Neutrophil (primary cell): ENCODE data around the gene ARHGAP45.
A peak's percentile ranks its signal among the peaks of the same experiment; 100 is the strongest.

ENCODE experiments used
- H3K27ac ChIP-seq: fragments of 200-600 bp; sonication (generic); 2 replicates; pipeline ENCODE4 v1.5.1; 2016; ENCODE audit warnings: mild to moderate bottlenecking, moderate library complexity
- H3K27me3 ChIP-seq: fragments of 200-600 bp; sonication (generic); 2 replicates; pipeline ENCODE4 v1.6.0; 2016; ENCODE audit warnings: mild to moderate bottlenecking
- H3K36me3 ChIP-seq: fragments of 200-600 bp; sonication (generic); 2 replicates; pipeline ENCODE4 v1.5.1; 2017
- H3K4me1 ChIP-seq, 2 experiments: fragments of 200-600 bp in 1 of 2; sonication (generic) in 1 of 2; 1 replicate in 1 of 2; 2 replicates in 1 of 2; pipeline versions ENCODE4 v1.5.1 to v1.6.1; 2013 to 2016; ENCODE audit warnings: low read depth in 1 of 2, low read length in 1 of 2, mild to moderate bottlenecking in 1 of 2, moderate library complexity in 1 of 2; ENCODE audit not compliant: control insufficient read depth in 1 of 2, insufficient read depth in 1 of 2
- H3K4me3 ChIP-seq, 2 experiments: fragments of 200-600 bp in 1 of 2; sonication (generic) in 1 of 2; 1 replicate in 1 of 2; 2 replicates in 1 of 2; pipeline ENCODE4 v1.5.1; 2013 to 2016; ENCODE audit warnings: low read depth in 1 of 2, low read length in 1 of 2, mild to moderate bottlenecking in 1 of 2, moderate library complexity in 1 of 2
- H3K9me3 ChIP-seq: fragments of 200-600 bp; sonication (generic); 2 replicates; pipeline ENCODE4 v1.5.1; 2016
- TF ChIP-seq, protein P1 (sequence below): fragments of 200-600 bp; sonication (generic); IDR thresholded peaks from 2 replicates; pipeline ENCODE4 v1.5.1; 2016; ENCODE audit warnings: antibody characterized with exemption

Gene ARHGAP45

DNA sequence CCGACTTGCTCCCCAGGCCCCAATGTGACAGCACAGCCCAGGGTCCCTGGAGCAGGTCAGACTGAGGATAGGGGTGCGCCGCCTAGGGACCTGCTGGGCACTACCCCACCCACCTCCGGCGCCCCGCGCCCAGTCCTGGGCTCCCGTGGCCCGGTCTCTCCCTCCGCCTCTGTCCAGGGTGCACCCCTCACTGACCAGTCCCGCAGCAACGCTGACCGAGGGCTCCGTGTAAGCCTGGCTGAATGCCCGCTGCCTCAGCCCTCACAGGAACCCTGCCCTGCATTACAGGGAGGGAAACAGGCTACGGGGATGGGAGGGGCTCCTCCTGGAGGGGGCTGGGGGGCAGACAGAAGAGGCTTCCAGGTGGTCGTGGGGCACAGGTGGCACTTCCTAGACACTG, 68.5 kb downstream of the ARHGAP45 start:
- peaks cover 23 to 29% of the 10 kb centered on the region in 2 experiments for H3K4me1 ChIP-seq
- H3K27ac ChIP-seq: peak overlapping the region; percentile 43
- H3K36me3 ChIP-seq: peaks cover 39% of the 10 kb centered on the region
- H3K4me3 ChIP-seq: no peak overlapping the region
- no peaks in the 10 kb centered on the region for H3K9me3 ChIP-seq
- no peaks in the 10 kb centered on the region for H3K27me3 ChIP-seq
- TF ChIP-seq, protein P1, sequence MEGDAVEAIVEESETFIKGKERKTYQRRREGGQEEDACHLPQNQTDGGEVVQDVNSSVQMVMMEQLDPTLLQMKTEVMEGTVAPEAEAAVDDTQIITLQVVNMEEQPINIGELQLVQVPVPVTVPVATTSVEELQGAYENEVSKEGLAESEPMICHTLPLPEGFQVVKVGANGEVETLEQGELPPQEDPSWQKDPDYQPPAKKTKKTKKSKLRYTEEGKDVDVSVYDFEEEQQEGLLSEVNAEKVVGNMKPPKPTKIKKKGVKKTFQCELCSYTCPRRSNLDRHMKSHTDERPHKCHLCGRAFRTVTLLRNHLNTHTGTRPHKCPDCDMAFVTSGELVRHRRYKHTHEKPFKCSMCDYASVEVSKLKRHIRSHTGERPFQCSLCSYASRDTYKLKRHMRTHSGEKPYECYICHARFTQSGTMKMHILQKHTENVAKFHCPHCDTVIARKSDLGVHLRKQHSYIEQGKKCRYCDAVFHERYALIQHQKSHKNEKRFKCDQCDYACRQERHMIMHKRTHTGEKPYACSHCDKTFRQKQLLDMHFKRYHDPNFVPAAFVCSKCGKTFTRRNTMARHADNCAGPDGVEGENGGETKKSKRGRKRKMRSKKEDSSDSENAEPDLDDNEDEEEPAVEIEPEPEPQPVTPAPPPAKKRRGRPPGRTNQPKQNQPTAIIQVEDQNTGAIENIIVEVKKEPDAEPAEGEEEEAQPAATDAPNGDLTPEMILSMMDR: no peak

DNA sequence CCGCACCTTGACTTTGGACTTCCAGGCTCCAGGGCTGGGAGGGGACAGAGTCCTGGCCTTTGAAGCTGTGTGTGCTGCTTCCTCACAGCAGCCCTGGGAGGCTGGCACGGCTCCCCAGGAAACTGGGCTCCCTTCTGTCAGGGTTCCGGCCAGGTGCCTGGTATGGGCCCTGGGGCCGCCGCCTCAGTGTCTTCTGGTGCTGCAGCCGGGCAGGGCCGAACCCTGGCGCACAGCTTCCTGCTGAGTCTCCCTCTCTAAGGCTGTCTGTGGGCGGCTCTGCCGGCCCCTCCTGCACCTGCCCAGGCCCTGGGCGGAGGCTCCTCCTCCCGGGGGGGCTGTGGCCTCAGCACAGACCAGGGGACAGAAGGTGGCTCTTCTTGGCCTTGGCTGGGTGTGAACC, 69.2 kb downstream of the ARHGAP45 start:
- Histone ChIP-seq H3K36me3 (peaks cover 38% of the 10 kb centered on the region), H3K4me3 (no peak overlapping the region), H3K9me3 (no peaks in the 10 kb centered on the region), H3K27me3 (no peaks in the 10 kb centered on the region), H3K27ac (peak overlapping the region; percentile 43), H3K4me1 (peaks cover 16 to 24% of the 10 kb centered on the region in 2 experiments)
- TF ChIP-seq, protein P1: no peak
